ENCODE data around the gene TNC.
A peak's percentile ranks its signal among the peaks of the same experiment; 100 is the strongest.

Gene TNC

GRCh38 chr9:114981063-114981462 is 136.9 kb downstream of the TNC start:
- FAIRE-seq (no peak), DNase-seq (ENCODE audit: insufficient read length, low spot score) (peak; percentile 8)

- FAIRE-seq = no peak
- DNase-seq (ENCODE audit: insufficient read length, low spot score) = no peak
Measured at GRCh38 chr9:114973216-114973615, 144.7 kb downstream of the TNC start.

DNA sequence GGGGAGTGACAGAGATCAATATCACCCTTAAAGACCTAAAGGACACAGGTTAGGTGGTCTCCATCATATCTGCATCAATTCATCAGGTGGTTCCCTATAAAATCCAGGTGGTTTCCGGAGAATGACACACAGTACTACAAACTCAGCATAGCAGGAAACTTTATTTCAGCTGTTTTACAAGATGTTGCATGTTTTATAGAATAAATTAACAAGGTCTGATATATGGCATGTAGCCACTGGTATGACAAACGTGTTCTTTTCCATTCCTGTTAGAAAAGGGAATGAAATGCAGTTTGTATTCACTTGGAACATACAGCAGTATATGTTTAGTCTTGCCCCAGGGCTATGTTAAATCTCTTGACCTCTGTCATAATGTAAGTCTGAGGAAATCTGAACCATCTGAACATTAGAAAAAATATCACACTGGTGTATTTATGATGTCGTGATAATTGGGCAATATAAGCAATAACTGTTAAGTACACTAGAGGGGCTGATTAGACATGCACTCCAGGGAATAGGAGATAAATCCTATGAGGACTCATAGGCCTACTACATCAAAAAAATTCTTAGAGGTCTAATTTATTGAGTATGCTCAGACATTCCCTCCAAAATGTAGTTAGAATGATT is 145.3 kb downstream of the TNC start:
- DNase-seq (ENCODE audit: insufficient read length, low spot score) = no peak
- no peak for FAIRE-seq

Data from HTR-8/SVneo (cell line).